ENCODE measurements around the gene PDE5A. TPM values are rescaled to one million over a fixed set of nuclear protein-coding genes. Genes with fewer than 3 reads are reported as not detected.

The PDE5A gene
- total and polyA plus RNA-seq, 10 of the 15 experiments (the other 5 are each of a cell fraction or from before 2014, with no cell fraction given) = under 0.01 to 3.9 (median 0.26) TPM; not detected in 1

DNA sequence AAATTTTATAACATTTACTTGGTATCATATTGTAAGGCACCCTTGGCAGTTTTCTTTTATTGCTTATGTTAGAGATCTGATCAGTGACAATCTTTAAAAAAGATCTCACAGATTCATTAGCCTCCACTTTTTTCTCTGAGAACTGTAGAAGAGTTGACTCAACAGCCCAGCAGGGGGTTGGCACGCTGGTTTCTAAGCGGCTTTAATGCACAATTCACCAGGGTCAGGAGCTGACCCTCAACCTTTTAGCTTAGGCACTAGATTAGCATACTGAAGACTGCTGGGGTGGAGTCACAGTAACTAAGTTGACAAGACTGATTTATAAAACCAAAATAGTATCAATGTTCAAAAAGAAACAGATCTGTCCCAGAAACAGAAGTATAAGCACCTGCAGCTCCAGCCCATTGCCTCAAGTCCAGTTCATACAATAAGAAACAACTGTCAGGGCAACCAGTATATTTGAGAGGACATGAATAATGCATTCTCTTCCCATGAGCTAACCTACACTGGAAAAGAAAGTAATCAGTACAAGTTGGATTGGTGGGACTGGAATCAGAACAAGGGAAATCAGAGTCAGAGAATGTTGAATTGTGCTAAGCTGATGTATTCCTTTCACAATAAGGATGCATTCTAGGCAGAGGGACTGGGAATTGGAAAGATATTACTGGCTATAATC is 77.6 kb downstream of the PDE5A start:
- WGBS (ENCODE audit: insufficient coverage, insufficient replicate concordance, low lambda C conversion rate, missing lambda C conversion rate) = 96% methylated on average over 2 of the region's 2 CpGs
- no peak for ATAC-seq
- Histone ChIP-seq H3K27me3 (replicated peaks in 1 of 2; ENCODE audit: control insufficient read depth in 2 of 2, insufficient read depth in 2 of 2, low read length in 1 of 2) (no peaks in the 10 kb centered on the region), H3K9me3 (replicated peaks; ENCODE audit: control insufficient read depth, insufficient read depth, low read length) (no peaks in the 10 kb centered on the region), H3K9ac (ENCODE audit: control insufficient read depth, insufficient read depth, low read length) (no peak overlapping the region), H3K4me3 (no peak overlapping the region), H3K36me3 (ENCODE audit: control insufficient read depth in 2 of 2, insufficient read depth in 2 of 2, low read length in 1 of 2) (no peaks in the 10 kb centered on the region), H3K27ac (ENCODE audit: control insufficient read depth, insufficient read depth) (no peak overlapping the region), H3K79me2 (ENCODE audit: control insufficient read depth, insufficient read depth, low read length) (no peaks in the 10 kb centered on the region), H3K4me1 (ENCODE audit: control insufficient read depth, insufficient read depth, low read length) (no peaks in the 10 kb centered on the region), H2AFZ (ENCODE audit: control insufficient read depth, low read depth, low read length) (no peak overlapping the region), H3K4me2 (ENCODE audit: control insufficient read depth, insufficient read depth) (no peak overlapping the region), H4K20me1 (ENCODE audit: control insufficient read depth, insufficient read depth) (no peaks in the 10 kb centered on the region)
- intact Hi-C loops (cut with micrococcal nuclease; ENCODE audit: unreplicated experiment) (no loop called here), in situ Hi-C loops (cut with MboI) (no loop called here)
- BruUV-seq (replicated peaks) = no TSS peak
- POLR2A ChIA-PET = no interaction called here
- TF ChIP-seq ZNF217 (IDR thresholded peaks at IDR 0.05) = no peak
- TF ChIP-seq EP300 (IDR thresholded peaks at IDR 0.05; ENCODE audit: borderline replicate concordance in 1 of 2, control insufficient read depth in 1 of 2, low read depth in 2 of 2, low read length in 2 of 2) = no peak
- no peak for FAIRE-seq
- DNase-seq (ENCODE audit: low read depth, low spot score) = no peak
- RAD21 ChIA-PET (ENCODE audit: unreplicated experiment) = no interaction called here
- SMC1A ChIA-PET (ENCODE audit: uncharacterized antibody, unreplicated experiment) = no interaction called here
- CTCF ChIA-PET = interaction anchor here (1.1 kb wide), 1 partner anchor 77 kb away, joined by 3 read pairs; no protein-coding TSS in a partner anchor

DNA sequence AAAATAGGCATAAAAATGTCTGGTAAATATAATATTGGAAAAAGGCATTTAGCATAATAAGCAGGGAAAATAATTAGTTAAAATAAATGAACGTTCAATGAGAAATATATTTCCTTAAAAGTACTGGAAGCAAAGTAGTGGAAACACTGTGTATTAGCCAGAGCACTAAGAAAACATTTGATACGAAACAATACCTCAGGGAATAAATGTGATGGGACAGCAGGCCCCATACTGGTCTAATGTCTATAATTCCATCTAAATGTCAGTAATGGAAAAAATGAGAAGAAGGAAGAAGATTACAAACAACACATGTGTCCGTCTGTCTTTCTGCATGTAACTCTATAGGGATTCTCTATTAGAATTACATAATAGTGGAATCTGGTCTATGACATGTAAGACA is 79.0 kb downstream of the PDE5A start:
- no peak for TF ChIP-seq CBX3 (IDR thresholded peaks at IDR 0.05; ENCODE audit: borderline replicate concordance, low read depth)
- no peak for TF ChIP-seq ZNF217 (IDR thresholded peaks at IDR 0.05)
- TF ChIP-seq, protein P1, sequence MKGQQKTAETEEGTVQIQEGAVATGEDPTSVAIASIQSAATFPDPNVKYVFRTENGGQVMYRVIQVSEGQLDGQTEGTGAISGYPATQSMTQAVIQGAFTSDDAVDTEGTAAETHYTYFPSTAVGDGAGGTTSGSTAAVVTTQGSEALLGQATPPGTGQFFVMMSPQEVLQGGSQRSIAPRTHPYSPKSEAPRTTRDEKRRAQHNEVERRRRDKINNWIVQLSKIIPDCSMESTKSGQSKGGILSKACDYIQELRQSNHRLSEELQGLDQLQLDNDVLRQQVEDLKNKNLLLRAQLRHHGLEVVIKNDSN (IDR thresholded peaks at IDR 0.05; ENCODE audit: borderline replicate concordance, extremely low read length, insufficient read depth, low read depth, low read length) = no peak
- TF ChIP-seq, protein P2, sequence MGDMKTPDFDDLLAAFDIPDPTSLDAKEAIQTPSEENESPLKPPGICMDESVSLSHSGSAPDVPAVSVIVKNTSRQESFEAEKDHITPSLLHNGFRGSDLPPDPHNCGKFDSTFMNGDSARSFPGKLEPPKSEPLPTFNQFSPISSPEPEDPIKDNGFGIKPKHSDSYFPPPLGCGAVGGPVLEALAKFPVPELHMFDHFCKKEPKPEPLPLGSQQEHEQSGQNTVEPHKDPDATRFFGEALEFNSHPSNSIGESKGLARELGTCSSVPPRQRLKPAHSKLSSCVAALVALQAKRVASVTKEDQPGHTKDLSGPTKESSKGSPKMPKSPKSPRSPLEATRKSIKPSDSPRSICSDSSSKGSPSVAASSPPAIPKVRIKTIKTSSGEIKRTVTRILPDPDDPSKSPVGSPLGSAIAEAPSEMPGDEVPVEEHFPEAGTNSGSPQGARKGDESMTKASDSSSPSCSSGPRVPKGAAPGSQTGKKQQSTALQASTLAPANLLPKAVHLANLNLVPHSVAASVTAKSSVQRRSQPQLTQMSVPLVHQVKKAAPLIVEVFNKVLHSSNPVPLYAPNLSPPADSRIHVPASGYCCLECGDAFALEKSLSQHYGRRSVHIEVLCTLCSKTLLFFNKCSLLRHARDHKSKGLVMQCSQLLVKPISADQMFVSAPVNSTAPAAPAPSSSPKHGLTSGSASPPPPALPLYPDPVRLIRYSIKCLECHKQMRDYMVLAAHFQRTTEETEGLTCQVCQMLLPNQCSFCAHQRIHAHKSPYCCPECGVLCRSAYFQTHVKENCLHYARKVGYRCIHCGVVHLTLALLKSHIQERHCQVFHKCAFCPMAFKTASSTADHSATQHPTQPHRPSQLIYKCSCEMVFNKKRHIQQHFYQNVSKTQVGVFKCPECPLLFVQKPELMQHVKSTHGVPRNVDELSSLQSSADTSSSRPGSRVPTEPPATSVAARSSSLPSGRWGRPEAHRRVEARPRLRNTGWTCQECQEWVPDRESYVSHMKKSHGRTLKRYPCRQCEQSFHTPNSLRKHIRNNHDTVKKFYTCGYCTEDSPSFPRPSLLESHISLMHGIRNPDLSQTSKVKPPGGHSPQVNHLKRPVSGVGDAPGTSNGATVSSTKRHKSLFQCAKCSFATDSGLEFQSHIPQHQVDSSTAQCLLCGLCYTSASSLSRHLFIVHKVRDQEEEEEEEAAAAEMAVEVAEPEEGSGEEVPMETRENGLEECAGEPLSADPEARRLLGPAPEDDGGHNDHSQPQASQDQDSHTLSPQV (IDR thresholded peaks at IDR 0.05) = no peak
- TF ChIP-seq ZNF207 (IDR thresholded peaks at IDR 0.05; ENCODE audit: borderline replicate concordance) = no peak
- TF ChIP-seq RUNX3 (IDR thresholded peaks at IDR 0.05; ENCODE audit: low read length) = no peak
- ChIA-PET POLR2A (no interaction called here), SMC1A (ENCODE audit: uncharacterized antibody, unreplicated experiment) (interaction anchor here (1.0 kb wide), 1 partner anchor 8 kb away, joined by 3 read pairs; no protein-coding TSS in a partner anchor), RAD21 (ENCODE audit: unreplicated experiment) (no interaction called here), CTCF (no interaction called here)
- DNase-seq (ENCODE audit: low read depth, low spot score) (no peak), ATAC-seq (no peak), FAIRE-seq (no peak)
- in situ Hi-C loops (cut with MboI) (no loop called here), intact Hi-C loops (cut with micrococcal nuclease; ENCODE audit: unreplicated experiment) (no loop called here)
- Histone ChIP-seq H3K9ac (ENCODE audit: control insufficient read depth, insufficient read depth, low read length) (no peak overlapping the region), H3K4me2 (ENCODE audit: control insufficient read depth, insufficient read depth) (no peak overlapping the region), H3K79me2 (ENCODE audit: control insufficient read depth, insufficient read depth, low read length) (no peaks in the 10 kb centered on the region), H3K27ac (ENCODE audit: control insufficient read depth, insufficient read depth) (no peak overlapping the region), H3K36me3 (ENCODE audit: control insufficient read depth in 2 of 2, insufficient read depth in 2 of 2, low read length in 1 of 2) (no peaks in the 10 kb centered on the region), H4K20me1 (ENCODE audit: control insufficient read depth, insufficient read depth) (no peaks in the 10 kb centered on the region), H3K4me3 (no peak overlapping the region), H3K9me3 (replicated peaks; ENCODE audit: control insufficient read depth, insufficient read depth, low read length) (no peaks in the 10 kb centered on the region), H3K27me3 (replicated peaks in 1 of 2; ENCODE audit: control insufficient read depth in 2 of 2, insufficient read depth in 2 of 2, low read length in 1 of 2) (no peaks in the 10 kb centered on the region), H3K4me1 (ENCODE audit: control insufficient read depth, insufficient read depth, low read length) (no peaks in the 10 kb centered on the region), H2AFZ (ENCODE audit: control insufficient read depth, low read depth, low read length) (no peak overlapping the region)
- BruUV-seq (replicated peaks) = no TSS peak
- 71% methylated on average over 3 of the region's 3 CpGs for WGBS (ENCODE audit: insufficient coverage, insufficient replicate concordance, low lambda C conversion rate, missing lambda C conversion rate)

Data from GM12878 (cell line).